ENCODE data around the gene NAA20. TPM values are rescaled to one million over a fixed set of nuclear protein-coding genes. Genes with fewer than 3 reads are reported as not detected.

Gene NAA20
- total and polyA plus RNA-seq, 4 donors = 33.6 to 143 (median 59.9) TPM

GRCh38 chr20:20039752-20040387 is 22.7 kb downstream of the NAA20 start:
- no peak for ATAC-seq (ENCODE audit: insufficient read depth, low FRiP score)
- no peak for DNase-seq
- peaks cover 36 to 94% (median 70%) of the 10 kb centered on the region in 4 donors for H3K36me3 ChIP-seq (ENCODE audit: control insufficient read depth in 4 of 4, insufficient read depth in 4 of 4, low read length in 4 of 4)
- WGBS, 2 donors = 97 to 98% methylated on average over 6 of the region's 6 CpGs
- no peak overlapping the region for H3K9ac ChIP-seq (ENCODE audit: insufficient read depth in 1 of 2, low read length in 2 of 2)
- TF ChIP-seq CTCF (IDR thresholded peaks at IDR 0.05; ENCODE audit: control extremely low read depth, extremely low read depth) = no peak
- no peak overlapping the region for H3K27ac ChIP-seq (ENCODE audit: low read depth in 1 of 2, low read length in 1 of 2)
- H3K9me3 ChIP-seq (ENCODE audit: control insufficient read depth in 4 of 4, insufficient read depth in 3 of 4, low read length in 3 of 4) = no peaks in the 10 kb centered on the region
- peaks cover 0 to 3% (median 0%) of the 10 kb centered on the region in 5 donors for H3K4me1 ChIP-seq (ENCODE audit: control insufficient read depth in 5 of 5, insufficient read depth in 5 of 5, low read length in 5 of 5)
- no peaks in the 10 kb centered on the region for H3K27me3 ChIP-seq (ENCODE audit: control insufficient read depth in 3 of 3, insufficient read depth in 3 of 3, low read length in 2 of 3)
- H3K4me3 ChIP-seq = no peak overlapping the region

- 2 to 3% methylated on average over 13 of the region's 13 CpGs for WGBS, 2 donors
- no peak for ATAC-seq (ENCODE audit: insufficient read depth, low FRiP score)
Measured at GRCh38 chr20:20051767-20052073, 34.6 kb downstream of the NAA20 start.

GRCh38 chr20:20052074-20052970 is 35.2 kb downstream of the NAA20 start, which contains the start of the genes CFAP61 and CRNKL1:
Gene CFAP61 (plus strand): TSS chr20:20052532. CDS start chr20:20056654, 4,122 bp downstream.
Gene CRNKL1 (minus strand): TSS chr20:20052466. CDS start chr20:20052342, 124 bp downstream.
- H3K27me3 ChIP-seq (ENCODE audit: control insufficient read depth in 3 of 3, insufficient read depth in 3 of 3, low read length in 2 of 3) = peaks cover 0 to 4% (median 2%) of the 10 kb centered on the region in 3 donors
- WGBS, 2 donors = 0% methylated on average over 64 to 67 of the region's 67 CpGs
- ATAC-seq (ENCODE audit: insufficient read depth, low FRiP score) (peak; percentile 98), DNase-seq (peak; percentile 97 to 98 (median 98))
- peak within 1 kb of the TSS; percentile 92 for H3K4me3 ChIP-seq
- H3K9ac ChIP-seq (ENCODE audit: insufficient read depth in 1 of 2, low read length in 2 of 2) = peak within 1 kb of the TSS; percentile 78 to 86
- H3K27ac ChIP-seq (ENCODE audit: low read depth in 1 of 2, low read length in 1 of 2) = peak within 1 kb of the TSS; percentile 65 to 95
- H3K9me3 ChIP-seq (ENCODE audit: control insufficient read depth in 4 of 4, insufficient read depth in 3 of 4, low read length in 3 of 4) = no peaks in the 10 kb centered on the region
- TF ChIP-seq CTCF (IDR thresholded peaks at IDR 0.05; ENCODE audit: control extremely low read depth, extremely low read depth) = no peak
- H3K4me1 ChIP-seq (ENCODE audit: control insufficient read depth in 5 of 5, insufficient read depth in 5 of 5, low read length in 5 of 5) = peaks cover 0 to 20% (median 3%) of the 10 kb centered on the region in 5 donors
- H3K36me3 ChIP-seq (ENCODE audit: control insufficient read depth in 4 of 4, insufficient read depth in 4 of 4, low read length in 4 of 4) = peaks cover 9 to 28% (median 17%) of the 10 kb centered on the region in 4 donors

More at GRCh38 chr20:20051767-20052073, 34.6 kb downstream of the NAA20 start:
- no peak for DNase-seq
- H3K27me3 ChIP-seq (ENCODE audit: control insufficient read depth in 3 of 3, insufficient read depth in 3 of 3, low read length in 2 of 3) = peaks cover 0 to 4% (median 2%) of the 10 kb centered on the region in 3 donors
- peaks cover 10 to 34% (median 22%) of the 10 kb centered on the region in 4 donors for H3K36me3 ChIP-seq (ENCODE audit: control insufficient read depth in 4 of 4, insufficient read depth in 4 of 4, low read length in 4 of 4)
- peaks cover 0 to 20% (median 3%) of the 10 kb centered on the region in 5 donors for H3K4me1 ChIP-seq (ENCODE audit: control insufficient read depth in 5 of 5, insufficient read depth in 5 of 5, low read length in 5 of 5)
- H3K9me3 ChIP-seq (ENCODE audit: control insufficient read depth in 4 of 4, insufficient read depth in 3 of 4, low read length in 3 of 4) = no peaks in the 10 kb centered on the region
- peak overlapping the region; percentile 65 to 95 for H3K27ac ChIP-seq (ENCODE audit: low read depth in 1 of 2, low read length in 1 of 2)
- TF ChIP-seq CTCF (IDR thresholded peaks at IDR 0.05; ENCODE audit: control extremely low read depth, extremely low read depth) = no peak
- peak overlapping the region; percentile 92 for H3K4me3 ChIP-seq
- H3K9ac ChIP-seq (ENCODE audit: insufficient read depth in 1 of 2, low read length in 2 of 2) = peak overlapping the region; percentile 78 to 86
